NCI-H1436 treated with DMSO at 0.1 percent for 48 hours (cell line): Measurements from ENCODE around the gene STAT3.
"Not testable (repeated sequence)": the region's sequence is repeated elsewhere in the genome, so short reads cannot be mapped to it uniquely, and the experiment has no call there.

Experiments
- DNase-seq: peaks from one replicate; lab custom pipeline; 2025; lab: John Stamatoyannopoulos, UW

STAT3 gene

DNA sequence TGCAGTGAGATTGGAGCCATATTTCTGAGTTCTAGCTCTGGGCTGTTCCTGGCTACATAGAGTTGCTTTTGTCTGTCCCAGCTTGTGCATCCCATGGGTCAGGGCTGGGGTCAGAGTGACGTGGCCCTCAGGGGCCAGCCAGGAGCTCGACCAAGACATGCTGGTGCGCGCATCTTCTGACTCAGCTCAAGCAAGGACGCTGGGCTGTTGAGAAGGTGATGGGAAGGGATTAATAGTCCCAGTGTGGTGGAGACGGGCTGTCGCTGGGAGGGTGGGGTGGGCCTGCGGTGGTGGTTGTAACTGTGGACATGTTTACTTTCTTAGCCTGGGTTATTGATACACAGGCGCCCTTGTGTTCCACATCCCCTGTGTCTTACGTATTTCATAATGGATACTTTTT is 90.5 kb downstream of the STAT3 start:
- not testable (repeated sequence) for DNase-seq

DNA sequence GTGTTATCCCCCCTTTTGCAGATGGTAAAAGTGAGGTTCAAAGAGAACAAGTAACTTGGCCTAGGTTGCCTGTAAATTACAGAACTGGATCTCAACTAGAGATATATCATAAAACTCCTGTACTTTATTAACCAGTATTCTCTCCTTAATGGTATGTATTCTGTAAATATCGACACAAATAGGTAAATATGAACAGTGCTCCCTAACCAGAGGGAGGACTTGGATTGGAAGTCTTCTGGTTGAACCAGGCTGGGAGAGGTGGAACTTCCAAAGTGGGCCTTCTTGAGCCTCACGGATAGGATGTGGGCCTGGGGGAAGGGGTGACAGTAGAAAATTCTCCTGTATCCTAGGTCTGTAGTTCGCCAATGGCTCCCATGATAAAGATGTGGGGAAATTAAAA is 92.2 kb downstream of the STAT3 start:
- no peak for DNase-seq

DNA sequence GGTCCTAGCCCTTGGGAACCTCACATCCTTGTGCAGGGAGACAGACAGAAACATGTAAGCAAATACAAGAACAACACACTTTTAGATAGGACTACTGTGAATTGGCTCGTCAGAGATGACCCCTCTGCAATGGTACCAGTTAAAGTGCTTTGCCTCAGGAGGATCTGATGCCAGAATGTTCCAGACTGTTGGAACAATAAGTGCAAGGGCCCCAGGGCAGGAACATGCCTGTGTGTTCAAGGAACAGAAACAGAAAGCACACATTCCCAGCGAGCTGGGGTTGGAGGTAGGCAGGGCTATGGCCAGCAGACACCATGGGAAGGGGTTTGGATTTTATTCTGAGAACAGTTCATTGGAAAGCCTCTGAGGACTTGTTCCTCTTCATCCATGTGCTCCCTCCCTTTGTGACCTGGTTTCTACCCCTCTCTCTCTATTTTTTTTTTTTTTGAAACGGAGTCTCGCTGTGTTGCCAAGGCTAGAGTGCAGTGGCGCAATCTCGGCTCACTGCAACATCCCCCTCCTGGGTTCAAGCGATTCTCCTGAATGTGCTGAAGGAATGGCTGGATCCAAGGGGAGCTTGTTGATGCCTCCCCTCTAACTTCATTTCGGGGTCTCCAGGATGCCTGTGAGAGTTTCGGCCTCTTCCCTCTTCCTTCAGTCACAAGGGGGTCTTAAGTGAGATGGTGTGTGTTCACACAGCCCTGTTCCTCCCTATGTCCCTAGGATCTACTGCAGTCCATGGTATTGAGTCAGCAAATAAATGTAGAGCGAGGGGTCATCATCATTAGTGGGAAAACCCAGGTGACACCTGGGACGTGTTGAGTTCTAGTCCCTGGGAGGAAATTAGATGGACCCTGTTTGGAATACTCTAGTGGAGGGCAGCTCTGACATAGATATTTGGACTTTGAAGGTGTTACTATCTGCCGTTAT is 93.5 kb downstream of the STAT3 start:
- no peak for DNase-seq

DNA sequence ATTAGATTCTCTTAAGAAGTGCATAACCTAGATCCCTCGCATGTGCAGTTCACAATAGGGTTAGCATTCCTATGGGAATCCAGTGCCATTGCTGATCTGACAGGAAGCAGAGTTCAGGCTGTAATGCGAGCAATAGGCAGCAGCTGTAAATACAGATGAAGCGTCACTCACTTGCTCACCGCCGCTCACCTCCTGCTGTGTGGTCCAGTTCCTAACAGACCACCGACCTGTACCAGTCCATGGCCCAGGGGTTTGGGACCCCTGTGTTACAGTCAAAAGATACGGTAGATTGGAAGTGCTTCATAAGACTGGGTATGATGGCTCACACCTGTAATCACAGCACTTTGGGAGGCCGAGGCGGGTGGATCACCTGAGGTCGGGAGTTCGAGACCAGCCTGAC is 97.1 kb downstream of the STAT3 start:
- DNase-seq: no peak

DNA sequence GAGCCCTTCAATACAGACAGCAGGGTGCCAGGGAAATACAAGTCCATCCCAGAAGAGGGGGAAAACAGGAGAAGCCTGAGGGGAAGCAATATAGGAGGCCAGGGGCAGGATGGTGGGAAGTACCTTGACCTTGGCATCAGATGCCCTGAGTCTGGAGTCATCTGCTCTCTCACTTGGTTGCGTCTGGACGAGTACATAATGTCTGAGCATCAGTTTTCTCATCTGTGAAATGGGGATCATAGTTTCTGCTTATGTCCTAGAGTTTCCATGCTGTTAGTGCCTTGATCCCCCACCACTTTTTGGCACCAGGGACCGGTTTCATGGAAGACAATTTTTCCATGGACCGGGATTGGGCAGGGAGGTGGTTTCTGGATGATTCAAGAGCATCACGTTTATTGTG is 97.7 kb downstream of the STAT3 start:
- no peak for DNase-seq

DNA sequence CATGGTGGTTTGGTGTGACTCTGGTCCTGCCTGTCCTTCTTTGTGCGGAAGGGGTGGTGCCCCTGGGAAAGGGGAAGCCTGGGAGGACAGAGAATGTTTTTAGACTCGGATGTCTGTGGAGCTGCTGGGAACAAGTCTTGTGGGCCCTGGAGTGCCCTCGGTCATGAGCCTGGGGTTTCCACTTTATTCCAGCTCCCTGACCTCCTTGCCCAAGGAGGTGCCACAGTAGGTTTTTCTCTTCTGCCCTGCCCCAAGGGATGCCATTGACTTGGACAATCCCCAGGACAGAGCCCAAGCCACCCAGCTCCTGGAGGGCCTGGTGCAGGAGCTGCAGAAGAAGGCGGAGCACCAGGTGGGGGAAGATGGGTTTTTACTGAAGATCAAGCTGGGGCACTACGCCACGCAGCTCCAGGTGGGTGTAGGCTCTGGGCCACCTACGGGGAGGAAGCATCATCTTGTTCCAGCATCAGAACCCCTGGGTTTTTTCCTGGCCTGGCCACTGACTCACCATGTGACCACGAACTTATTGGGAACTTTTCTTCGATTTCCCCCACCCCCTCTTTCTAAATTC is 98.5 kb downstream of the STAT3 start:
- no peak for DNase-seq

DNA sequence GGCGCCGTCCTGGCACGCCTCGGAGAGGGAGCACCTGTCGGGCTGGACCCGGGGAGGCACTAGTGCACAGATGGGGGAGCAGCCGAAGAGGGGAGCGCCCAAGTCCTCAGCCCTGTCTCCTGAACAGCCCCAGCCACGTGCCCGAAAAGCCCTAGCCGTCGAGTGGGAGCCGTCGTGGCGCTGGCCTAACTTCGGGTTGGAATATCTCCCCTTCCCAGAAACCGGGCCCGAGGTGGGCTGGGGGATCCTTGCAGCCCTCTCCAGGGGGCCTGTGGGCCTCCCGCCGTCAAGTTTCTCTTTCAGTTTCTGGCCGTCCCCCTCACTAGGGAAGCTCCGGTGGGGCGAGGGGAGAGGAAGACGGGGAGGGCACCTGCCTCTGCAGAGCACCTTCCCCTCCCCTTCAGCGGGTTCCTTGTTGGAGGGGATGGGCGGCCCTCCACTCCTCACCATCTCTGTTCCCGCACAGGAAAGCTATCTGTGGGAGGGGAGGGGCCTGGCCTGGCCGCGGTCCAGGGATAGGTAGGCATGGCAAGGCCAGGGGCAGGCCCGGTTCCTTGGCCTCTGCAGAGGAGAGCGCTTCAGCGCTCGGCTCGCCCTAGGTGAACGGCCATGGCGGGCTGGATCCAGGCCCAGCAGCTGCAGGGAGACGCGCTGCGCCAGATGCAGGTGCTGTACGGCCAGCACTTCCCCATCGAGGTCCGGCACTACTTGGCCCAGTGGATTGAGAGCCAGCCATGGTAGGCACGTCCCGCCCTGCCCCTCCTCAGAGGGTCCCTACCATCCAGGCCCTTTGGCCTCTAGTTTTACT is 99.2 kb downstream of the STAT3 start:
- DNase-seq: no peak

DNA sequence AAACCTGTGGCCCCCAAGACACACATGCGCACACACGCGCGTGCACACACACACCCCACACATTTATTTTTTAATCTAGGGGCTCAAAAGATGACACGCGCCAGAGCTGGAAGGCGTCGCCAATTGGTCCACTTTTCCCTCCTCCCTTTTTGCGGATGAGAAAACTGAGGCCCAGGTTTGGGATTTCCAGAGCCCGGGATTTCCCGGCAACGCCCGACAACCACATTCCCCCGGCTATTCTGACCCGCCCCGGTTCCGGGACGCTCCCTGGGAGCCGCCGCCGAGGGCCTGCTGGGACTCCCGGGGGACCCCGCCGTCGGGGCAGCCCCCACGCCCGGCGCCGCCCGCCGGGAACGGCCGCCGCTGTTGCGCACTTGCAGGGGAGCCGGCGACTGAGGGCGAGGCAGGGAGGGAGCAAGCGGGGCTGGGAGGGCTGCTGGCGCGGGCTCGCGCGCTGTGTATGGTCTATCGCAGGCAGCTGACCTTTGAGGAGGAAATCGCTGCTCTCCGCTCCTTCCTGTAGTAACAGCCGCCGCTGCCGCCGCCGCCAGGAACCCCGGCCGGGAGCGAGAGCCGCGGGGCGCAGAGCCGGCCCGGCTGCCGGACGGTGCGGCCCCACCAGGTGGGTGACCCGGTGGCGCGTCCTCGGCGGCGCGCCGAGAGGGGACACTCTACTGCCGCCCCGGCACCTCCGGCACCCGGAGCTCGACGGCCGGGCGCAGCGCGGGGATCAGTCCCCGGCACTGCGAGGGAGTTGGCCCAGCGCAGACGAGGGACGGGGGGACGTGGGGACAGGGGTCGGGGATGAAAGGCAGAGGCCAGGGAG is 100.1 kb downstream of the STAT3 start, which contains the start of gene STAT5A:
Gene STAT5A (plus strand): TSS at position 522 of the 826 bp plus-strand sequence. CDS start 914 bp downstream, outside the sequence.
- no peak for DNase-seq

DNA sequence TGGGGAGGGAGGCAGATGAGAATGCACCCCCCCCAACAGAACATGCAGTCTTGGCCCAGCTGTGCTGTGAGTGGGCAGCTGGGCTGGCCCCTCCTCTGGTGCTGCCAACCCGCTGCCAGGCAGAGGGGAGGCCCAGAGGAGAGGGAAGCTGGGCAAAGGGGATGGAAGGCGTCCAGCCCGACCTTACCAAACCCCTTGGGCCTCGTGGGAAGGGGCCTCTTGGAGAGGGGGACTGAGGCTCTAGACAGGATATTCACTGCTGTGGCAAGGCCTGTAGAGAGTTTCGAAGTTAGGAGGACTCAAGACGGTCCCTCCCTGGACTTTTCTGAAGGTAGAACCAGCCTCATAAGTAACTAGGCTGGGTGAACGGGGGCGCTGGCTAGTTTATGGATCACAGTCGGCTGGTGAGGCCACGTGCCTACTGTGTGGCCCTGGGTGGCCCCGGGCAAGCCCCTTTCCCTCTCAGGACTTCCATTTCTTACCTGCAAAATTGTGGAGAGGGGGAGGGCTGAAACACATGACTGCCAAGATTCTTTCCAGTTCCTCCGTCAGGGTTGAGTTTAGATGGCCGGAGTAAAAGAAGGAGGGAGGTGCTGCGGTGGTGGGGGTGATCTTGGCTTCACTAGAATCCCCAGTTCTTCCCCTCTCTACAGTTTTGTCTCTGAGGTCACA is 100.8 kb downstream of the STAT3 start:
- no peak for DNase-seq

DNA sequence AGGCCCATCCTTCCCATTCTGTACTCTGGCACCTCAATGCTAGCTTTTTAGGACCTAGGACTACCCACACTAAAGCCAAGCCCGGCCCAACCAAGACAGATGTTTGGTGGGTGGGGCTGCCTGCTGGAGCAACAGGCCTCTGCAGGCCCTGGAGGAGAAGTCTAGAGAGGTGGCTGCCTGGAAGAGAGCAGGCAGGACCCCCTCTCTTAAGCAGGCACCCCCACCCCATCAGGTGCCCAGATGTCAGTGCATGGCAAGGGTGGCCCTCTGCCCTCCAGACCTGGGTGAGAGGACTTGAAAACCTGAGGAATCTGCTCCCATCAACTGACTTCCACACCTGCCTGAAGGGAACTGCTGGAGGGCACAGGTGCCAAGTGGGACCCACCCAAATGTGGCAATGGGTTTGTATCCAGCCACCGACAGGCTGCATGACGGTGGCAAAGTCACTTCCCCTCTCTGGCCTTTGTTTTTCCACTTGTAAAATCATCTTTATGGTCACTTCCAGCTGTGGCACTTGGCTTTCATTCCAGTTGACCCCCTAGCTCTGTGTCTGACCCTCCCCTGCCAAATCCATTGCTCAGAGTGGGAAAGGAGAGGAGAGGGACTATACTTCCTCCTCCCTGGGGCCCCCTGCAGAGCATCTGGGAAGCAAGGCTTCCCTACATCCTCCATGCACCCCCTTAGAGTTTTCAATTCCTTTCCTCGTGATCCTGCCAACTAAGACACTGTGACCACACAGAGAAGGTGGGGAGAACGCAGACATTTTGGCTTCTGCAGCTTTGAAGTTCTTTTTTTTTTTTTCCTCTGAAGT is 101.6 kb downstream of the STAT3 start:
- no peak for DNase-seq

DNA sequence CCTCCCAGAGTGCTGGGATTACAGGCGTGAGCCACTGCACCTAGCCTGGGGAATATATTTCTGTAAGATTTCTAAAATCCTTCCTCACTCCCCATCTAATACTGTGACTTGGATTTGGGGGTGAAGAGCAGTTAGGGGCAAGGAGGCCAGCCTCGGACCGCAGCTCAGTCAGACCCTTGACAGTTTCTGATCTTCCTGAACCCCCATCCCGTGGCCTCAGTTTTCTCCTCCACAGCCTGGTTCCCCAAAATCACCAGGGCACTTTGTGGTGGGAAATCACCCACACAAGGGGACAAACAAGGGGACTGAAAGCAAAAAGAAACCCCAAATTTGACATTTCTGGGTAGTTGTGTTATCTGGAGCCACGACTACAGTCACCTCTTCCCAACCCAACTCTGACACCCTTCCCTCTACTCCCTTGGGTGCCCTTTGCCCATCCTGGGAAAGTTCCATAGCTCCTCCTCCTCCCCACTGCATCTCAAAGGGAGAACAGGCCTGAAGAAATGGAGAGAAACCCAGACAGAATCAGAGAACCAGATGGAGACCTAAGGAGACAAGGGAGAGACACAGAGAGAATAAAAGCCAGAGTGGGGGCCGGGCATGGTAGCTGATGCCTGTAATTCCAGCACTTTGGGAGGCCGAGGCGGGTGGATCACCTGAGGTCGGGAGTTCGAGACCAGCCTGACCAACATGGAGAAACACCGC is 102.7 kb downstream of the STAT3 start:
- no peak for DNase-seq

DNA sequence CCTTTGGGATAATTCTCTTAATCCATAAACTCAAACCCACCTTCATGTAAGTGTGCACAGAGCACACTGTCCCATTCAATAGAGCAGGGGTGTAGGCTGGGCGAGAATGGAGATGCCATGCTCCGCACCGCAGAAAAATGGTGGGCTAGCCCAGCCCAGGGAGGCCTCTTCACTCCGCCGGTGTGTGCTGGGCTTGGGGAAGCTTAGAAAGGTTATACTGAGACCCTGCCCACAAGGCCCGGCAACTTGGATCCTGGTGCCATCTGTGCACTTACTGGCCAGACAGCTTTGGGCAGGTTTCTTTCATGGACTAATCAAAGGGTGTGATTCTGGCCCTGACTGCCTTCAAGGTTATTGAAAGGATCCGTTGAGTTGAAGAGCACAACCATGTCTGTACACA is 103.7 kb downstream of the STAT3 start:
- no peak for DNase-seq

DNA sequence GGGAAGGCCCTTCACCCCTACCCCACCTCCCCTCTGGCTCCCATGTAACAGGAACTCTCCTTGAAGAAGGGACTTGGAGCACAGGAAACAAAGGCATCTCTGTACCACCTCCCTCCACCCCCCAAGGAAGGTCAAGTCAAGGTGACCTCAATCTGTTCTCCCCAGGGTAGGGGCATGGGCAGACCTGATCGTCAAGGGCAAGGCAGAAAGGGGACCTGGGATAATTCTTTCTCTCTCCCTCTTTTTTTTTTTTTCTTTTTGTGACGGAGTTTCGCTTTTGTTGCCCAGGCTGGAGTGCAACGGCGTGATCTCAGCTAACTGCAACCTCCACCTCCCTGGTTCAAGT is 104.2 kb downstream of the STAT3 start:
- DNase-seq: no peak

DNA sequence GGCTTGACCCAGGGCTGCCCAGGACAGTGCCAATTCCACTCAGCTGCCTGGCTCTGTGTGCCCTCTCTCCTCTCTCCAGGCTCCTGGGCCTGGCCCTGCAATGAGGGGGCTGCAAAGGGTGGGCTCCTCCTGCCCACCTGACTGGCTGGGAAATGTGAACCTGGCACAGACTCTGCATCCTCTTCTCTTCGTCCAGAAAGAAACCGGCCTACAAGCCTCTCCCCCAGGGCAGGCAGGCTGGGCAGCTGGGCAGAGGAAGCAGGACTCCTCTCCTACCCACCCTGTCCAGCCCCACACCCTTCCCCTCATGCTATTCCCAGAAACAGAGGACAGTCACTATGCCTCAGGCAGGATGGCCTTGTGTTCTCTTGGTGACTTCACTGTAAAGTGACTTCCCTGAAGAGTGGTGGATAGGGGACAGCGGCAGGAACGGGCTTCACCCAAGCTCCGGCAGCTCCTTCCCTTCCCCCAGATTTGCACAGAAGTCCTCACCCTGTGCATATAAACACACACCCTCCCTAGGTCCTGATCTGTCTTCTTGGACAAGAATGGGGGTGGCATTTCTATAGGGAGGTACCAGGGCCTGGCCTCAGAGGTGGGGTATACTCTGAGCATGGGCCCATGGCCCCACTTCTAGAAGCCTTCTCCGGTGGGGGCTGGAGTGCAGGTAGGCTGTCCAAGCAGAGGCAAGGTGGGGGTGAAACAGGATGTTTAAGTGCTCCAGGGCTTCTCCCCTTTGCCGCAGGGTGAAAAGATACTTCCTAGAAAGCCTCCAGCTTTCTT is 104.8 kb downstream of the STAT3 start:
- DNase-seq: no peak

DNA sequence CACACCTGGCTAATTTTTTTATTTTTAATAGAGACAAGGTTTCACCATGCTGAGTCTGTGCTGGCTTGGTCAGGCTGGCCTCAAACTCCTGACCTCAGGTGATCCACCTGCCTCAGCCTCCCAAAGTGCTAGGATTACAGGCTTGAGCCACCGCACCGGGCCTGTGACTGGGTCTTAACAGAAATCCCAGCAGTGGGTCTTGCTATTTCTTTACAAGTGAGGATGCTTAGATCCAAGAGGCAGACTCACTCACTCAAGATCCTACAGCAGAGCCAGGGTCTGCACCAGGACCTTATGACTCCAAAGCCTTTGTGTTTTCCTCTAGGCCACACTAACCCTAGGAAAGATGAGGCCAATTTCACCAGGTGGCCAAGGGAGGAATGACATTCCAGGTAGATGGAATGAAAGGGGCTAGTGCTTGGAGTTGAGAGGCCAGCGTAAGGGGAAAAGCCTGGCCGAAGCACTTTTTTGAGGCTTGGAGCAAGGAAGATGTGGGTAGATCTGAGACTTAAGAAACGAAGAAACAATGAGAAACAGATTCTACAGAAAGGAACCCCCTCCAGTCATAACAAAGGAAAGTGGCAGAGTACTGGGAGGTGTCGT is 105.7 kb downstream of the STAT3 start:
- no peak for DNase-seq

DNA sequence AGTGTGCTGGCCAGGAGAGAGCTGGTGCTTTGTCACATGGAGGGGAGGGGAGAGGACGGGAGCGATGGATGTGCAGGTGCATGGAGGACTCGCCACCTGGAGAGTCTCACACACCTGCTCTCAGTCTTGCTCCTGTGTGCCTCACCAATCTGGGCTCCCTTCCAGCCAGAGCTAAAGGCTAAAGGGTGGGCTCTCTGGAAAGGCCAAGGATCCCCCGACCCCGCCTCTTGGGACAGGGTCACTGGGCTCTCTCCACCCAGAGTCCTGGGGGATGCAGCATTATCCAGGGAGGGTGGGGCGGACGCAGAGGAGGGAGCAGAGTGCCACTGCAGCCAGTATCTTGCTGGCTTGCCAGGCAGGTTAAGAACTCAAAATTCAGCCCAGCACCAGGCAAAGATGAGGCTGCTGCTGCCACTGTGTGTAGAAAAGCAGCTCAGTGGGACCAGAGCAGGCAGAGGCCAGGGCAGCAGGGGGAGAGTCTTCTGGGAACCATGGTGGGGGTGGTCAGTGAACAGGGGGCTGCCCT is 106.6 kb downstream of the STAT3 start:
- DNase-seq: peak; percentile 27

DNA sequence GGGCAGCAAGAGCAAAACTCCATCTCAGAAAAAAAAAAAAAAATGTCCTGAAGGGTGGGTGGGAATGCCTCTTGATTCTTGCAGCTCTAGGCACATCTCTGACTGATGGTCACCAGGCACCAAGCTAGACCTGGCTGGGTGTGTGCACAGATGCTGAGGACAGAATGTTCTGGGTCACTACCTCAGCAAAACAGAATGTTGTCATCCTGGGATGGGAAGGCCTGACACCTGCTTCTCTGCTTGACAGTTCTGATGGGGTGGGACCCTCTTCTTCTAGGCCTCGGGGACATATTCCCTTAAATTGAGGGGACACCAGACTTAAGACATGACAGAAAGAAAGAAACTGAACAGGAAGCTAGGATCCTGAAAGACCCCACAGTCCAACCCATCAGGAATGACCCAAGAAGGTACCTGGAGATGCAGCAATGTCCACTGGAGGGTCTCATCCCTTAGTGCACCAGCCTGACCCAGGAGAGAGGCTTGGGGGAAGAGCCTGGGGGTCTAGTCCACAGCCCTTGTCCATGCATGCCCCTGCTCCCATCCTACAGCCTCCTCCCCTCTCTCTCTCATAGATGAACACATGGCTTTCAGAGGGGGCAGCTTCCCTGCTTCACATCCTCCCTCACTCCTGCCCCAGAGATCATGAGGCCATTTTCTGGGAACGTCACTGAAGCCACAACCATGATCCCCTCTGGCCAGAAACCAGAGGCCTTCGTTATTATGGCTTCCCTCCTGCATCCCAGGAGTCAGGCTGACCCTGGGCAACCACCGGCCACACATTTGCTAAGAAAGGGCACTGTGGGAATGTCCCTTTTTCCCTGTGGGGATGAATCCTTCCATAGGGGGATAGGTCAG is 108.2 kb downstream of the STAT3 start:
- DNase-seq: no peak
